Stimulated activated naive CD8-positive, alpha-beta T cell treated with anti-CD3 and anti-CD28 coated beads, Interleukin-15, Interleukin-2, amounts not matched to agents 100 ng/mL and 50 ng/mL, for 24 hours (primary cell): Measurements from ENCODE around the gene PPM1D.

Experiments used
- H3K27ac Mint-ChIP-seq: one replicate; pipeline ENCODE4 v1.8.0; 2021; ENCODE audit warnings: mild to moderate bottlenecking, mixed read lengths
- H3K27me3 Mint-ChIP-seq: one replicate; pipeline ENCODE4 v1.8.0; 2021; ENCODE audit warnings: mixed read lengths
- H3K36me3 Mint-ChIP-seq: one replicate; pipeline ENCODE4 v1.8.0; 2021; ENCODE audit warnings: low read depth, mixed read lengths
- H3K4me1 Mint-ChIP-seq: one replicate; pipeline ENCODE4 v1.8.0; 2021; ENCODE audit warnings: low read depth, mixed read lengths
- H3K4me3 Mint-ChIP-seq: one replicate; pipeline ENCODE4 v1.8.0; 2021; ENCODE audit warnings: mild to moderate bottlenecking, mixed read lengths
- H3K9me3 Mint-ChIP-seq: one replicate; pipeline ENCODE4 v1.8.0; 2021; ENCODE audit warnings: mixed read lengths

Gene PPM1D

GRCh38 chr17:60627124-60627523 lies 27.1 kb downstream of the PPM1D start:
- no peak overlapping the region for H3K27ac Mint-ChIP-seq
- H3K36me3 Mint-ChIP-seq = peaks cover 17% of the 10 kb centered on the region
- H3K9me3 Mint-ChIP-seq = no peaks in the 10 kb centered on the region
- no peak overlapping the region for H3K4me3 Mint-ChIP-seq
- no peaks in the 10 kb centered on the region for H3K27me3 Mint-ChIP-seq
- H3K4me1 Mint-ChIP-seq = peaks cover 10% of the 10 kb centered on the region

- H3K27me3 Mint-ChIP-seq = no peaks in the 10 kb centered on the region
- H3K4me3 Mint-ChIP-seq = no peak overlapping the region
- no peaks in the 10 kb centered on the region for H3K9me3 Mint-ChIP-seq
- H3K27ac Mint-ChIP-seq = no peak overlapping the region
- H3K36me3 Mint-ChIP-seq = peaks cover 14% of the 10 kb centered on the region
- H3K4me1 Mint-ChIP-seq = peaks cover 8% of the 10 kb centered on the region
Measured at GRCh38 chr17:60628252-60628889, 28.4 kb downstream of the PPM1D start.

GRCh38 chr17:60629120-60629519 lies 29.1 kb downstream of the PPM1D start:
- Mint-ChIP-seq H3K4me1 (peaks cover 8% of the 10 kb centered on the region), H3K27ac (no peak overlapping the region), H3K36me3 (peaks cover 14% of the 10 kb centered on the region), H3K27me3 (no peaks in the 10 kb centered on the region), H3K4me3 (no peak overlapping the region), H3K9me3 (no peaks in the 10 kb centered on the region)

- H3K27ac Mint-ChIP-seq = no peak overlapping the region
- H3K4me1 Mint-ChIP-seq = peaks cover 8% of the 10 kb centered on the region
- H3K9me3 Mint-ChIP-seq = no peaks in the 10 kb centered on the region
- peaks cover 14% of the 10 kb centered on the region for H3K36me3 Mint-ChIP-seq
- no peaks in the 10 kb centered on the region for H3K27me3 Mint-ChIP-seq
- no peak overlapping the region for H3K4me3 Mint-ChIP-seq
Measured at GRCh38 chr17:60630352-60630751, 30.4 kb downstream of the PPM1D start.

- Mint-ChIP-seq H3K4me1 (peaks cover 8% of the 10 kb centered on the region), H3K36me3 (peaks cover 15% of the 10 kb centered on the region), H3K27ac (peak overlapping the region; percentile 26), H3K27me3 (no peaks in the 10 kb centered on the region), H3K4me3 (no peak overlapping the region), H3K9me3 (no peaks in the 10 kb centered on the region)
Measured at GRCh38 chr17:60631119-60631518, 31.1 kb downstream of the PPM1D start.

GRCh38 chr17:60637683-60638082 lies 37.7 kb downstream of the PPM1D start:
- H3K36me3 Mint-ChIP-seq = peaks cover 23% of the 10 kb centered on the region
- H3K9me3 Mint-ChIP-seq = no peaks in the 10 kb centered on the region
- no peak overlapping the region for H3K4me3 Mint-ChIP-seq
- H3K27me3 Mint-ChIP-seq = no peaks in the 10 kb centered on the region
- H3K4me1 Mint-ChIP-seq = peaks cover 8% of the 10 kb centered on the region
- H3K27ac Mint-ChIP-seq = no peak overlapping the region

GRCh38 chr17:60639019-60639330 lies 39.0 kb downstream of the PPM1D start:
- Mint-ChIP-seq H3K4me3 (no peak overlapping the region), H3K9me3 (no peaks in the 10 kb centered on the region), H3K4me1 (peaks cover 8% of the 10 kb centered on the region), H3K27me3 (no peaks in the 10 kb centered on the region), H3K36me3 (peaks cover 23% of the 10 kb centered on the region), H3K27ac (no peak overlapping the region)

- Mint-ChIP-seq H3K36me3 (peaks cover 23% of the 10 kb centered on the region), H3K27ac (no peak overlapping the region), H3K4me1 (peaks cover 8% of the 10 kb centered on the region)
Measured at GRCh38 chr17:60640503-60640902, 40.5 kb downstream of the PPM1D start.

GRCh38 chr17:60641126-60641525 lies 41.1 kb downstream of the PPM1D start:
- H3K27me3 Mint-ChIP-seq = no peaks in the 10 kb centered on the region
- peaks cover 8% of the 10 kb centered on the region for H3K4me1 Mint-ChIP-seq
- H3K27ac Mint-ChIP-seq = no peak overlapping the region
- H3K36me3 Mint-ChIP-seq = peaks cover 22% of the 10 kb centered on the region
- no peak overlapping the region for H3K4me3 Mint-ChIP-seq
- no peaks in the 10 kb centered on the region for H3K9me3 Mint-ChIP-seq

More at GRCh38 chr17:60640503-60640902, 40.5 kb downstream of the PPM1D start:
- no peak overlapping the region for H3K4me3 Mint-ChIP-seq
- H3K9me3 Mint-ChIP-seq = no peaks in the 10 kb centered on the region
- H3K27me3 Mint-ChIP-seq = no peaks in the 10 kb centered on the region

GRCh38 chr17:60641810-60642220 lies 41.8 kb downstream of the PPM1D start:
- Mint-ChIP-seq H3K4me1 (peaks cover 8% of the 10 kb centered on the region), H3K36me3 (peaks cover 19% of the 10 kb centered on the region), H3K4me3 (no peak overlapping the region), H3K27me3 (no peaks in the 10 kb centered on the region), H3K27ac (no peak overlapping the region), H3K9me3 (no peaks in the 10 kb centered on the region)

GRCh38 chr17:60645918-60646523 lies 46.0 kb downstream of the PPM1D start:
- Mint-ChIP-seq H3K27me3 (no peaks in the 10 kb centered on the region), H3K4me1 (peaks cover 8% of the 10 kb centered on the region), H3K9me3 (no peaks in the 10 kb centered on the region), H3K36me3 (peaks cover 27% of the 10 kb centered on the region), H3K27ac (no peak overlapping the region), H3K4me3 (no peak overlapping the region)

- no peak overlapping the region for H3K4me3 Mint-ChIP-seq
- no peak overlapping the region for H3K27ac Mint-ChIP-seq
- H3K9me3 Mint-ChIP-seq = no peaks in the 10 kb centered on the region
- peaks cover 7% of the 10 kb centered on the region for H3K4me1 Mint-ChIP-seq
- H3K27me3 Mint-ChIP-seq = no peaks in the 10 kb centered on the region
- peaks cover 31% of the 10 kb centered on the region for H3K36me3 Mint-ChIP-seq
Measured at GRCh38 chr17:60646701-60647100, 46.7 kb downstream of the PPM1D start.

GRCh38 chr17:60647705-60648104 lies 47.7 kb downstream of the PPM1D start:
- H3K27ac Mint-ChIP-seq = no peak overlapping the region
- H3K9me3 Mint-ChIP-seq = no peaks in the 10 kb centered on the region
- peaks cover 12% of the 10 kb centered on the region for H3K4me1 Mint-ChIP-seq
- no peaks in the 10 kb centered on the region for H3K27me3 Mint-ChIP-seq
- H3K36me3 Mint-ChIP-seq = peaks cover 37% of the 10 kb centered on the region
- no peak overlapping the region for H3K4me3 Mint-ChIP-seq

- Mint-ChIP-seq H3K27me3 (no peaks in the 10 kb centered on the region), H3K4me1 (peaks cover 26% of the 10 kb centered on the region), H3K36me3 (peaks cover 43% of the 10 kb centered on the region), H3K27ac (peak overlapping the region; percentile 26), H3K4me3 (no peak overlapping the region), H3K9me3 (no peaks in the 10 kb centered on the region)
Measured at GRCh38 chr17:60652454-60653247, 52.7 kb downstream of the PPM1D start.

- peaks cover 38% of the 10 kb centered on the region for H3K36me3 Mint-ChIP-seq
- H3K4me1 Mint-ChIP-seq = peaks cover 26% of the 10 kb centered on the region
- H3K9me3 Mint-ChIP-seq = no peaks in the 10 kb centered on the region
- H3K27ac Mint-ChIP-seq = no peak overlapping the region
- no peaks in the 10 kb centered on the region for H3K27me3 Mint-ChIP-seq
- no peak overlapping the region for H3K4me3 Mint-ChIP-seq
Measured at GRCh38 chr17:60653569-60653968, 53.6 kb downstream of the PPM1D start.
